ENCODE measurements around the gene TP53TG5. TPM values are rescaled to one million over a fixed set of nuclear protein-coding genes. Genes with fewer than 3 reads are reported as not detected.

The TP53TG5 gene
- total and polyA plus RNA-seq, 2 donors from 2014 or later: not detected

GRCh38 chr20:45395114-45395415 lies 16.9 kb upstream of the TP53TG5 start:
- FAIRE-seq (no peak), DNase-seq (no peak)
- Histone ChIP-seq H3K4me3 (ENCODE audit: low read length in 3 of 3) (no peak overlapping the region), H3K27ac (ENCODE audit: low read depth in 2 of 2, low read length in 2 of 2) (no peak overlapping the region), H3K27me3 (ENCODE audit: control insufficient read depth, insufficient read depth, low read length) (no peaks in the 10 kb centered on the region), H3K9me3 (ENCODE audit: control insufficient read depth in 2 of 3, insufficient read depth in 1 of 3, low read length in 3 of 3) (no peaks in the 10 kb centered on the region), H3K36me3 (ENCODE audit: control insufficient read depth in 2 of 3, insufficient read depth in 3 of 3, low read length in 3 of 3) (no peaks in the 10 kb centered on the region), H3K9ac (ENCODE audit: low read length in 3 of 3) (no peak overlapping the region), H3K4me1 (ENCODE audit: control insufficient read depth in 2 of 3, insufficient read depth in 2 of 3, low read depth in 1 of 3, low read length in 3 of 3) (no peaks in the 10 kb centered on the region)
- intact Hi-C loops (cut with DNase I): no loop called here
- no peak for TF ChIP-seq CTCF (IDR thresholded peaks at IDR 0.05; ENCODE audit: borderline replicate concordance, extremely low read depth, insufficient read depth)

GRCh38 chr20:45394221-45395113 lies 16.3 kb upstream of the TP53TG5 start:
- intact Hi-C loops (cut with DNase I): no loop called here
- no peak for TF ChIP-seq CTCF (IDR thresholded peaks at IDR 0.05; ENCODE audit: borderline replicate concordance, extremely low read depth, insufficient read depth)
- H3K27me3 ChIP-seq (ENCODE audit: control insufficient read depth, insufficient read depth, low read length): no peaks in the 10 kb centered on the region
- no peak overlapping the region for H3K9ac ChIP-seq (ENCODE audit: low read length in 3 of 3)
- no peak for FAIRE-seq
- H3K27ac ChIP-seq (ENCODE audit: low read depth in 2 of 2, low read length in 2 of 2): no peak overlapping the region
- no peaks in the 10 kb centered on the region for H3K36me3 ChIP-seq (ENCODE audit: control insufficient read depth in 2 of 3, insufficient read depth in 3 of 3, low read length in 3 of 3)
- H3K4me1 ChIP-seq (ENCODE audit: control insufficient read depth in 2 of 3, insufficient read depth in 2 of 3, low read depth in 1 of 3, low read length in 3 of 3): no peaks in the 10 kb centered on the region
- H3K9me3 ChIP-seq (ENCODE audit: control insufficient read depth in 2 of 3, insufficient read depth in 1 of 3, low read length in 3 of 3): no peaks in the 10 kb centered on the region
- H3K4me3 ChIP-seq (ENCODE audit: low read length in 3 of 3): no peak overlapping the region
- DNase-seq: no peak

GRCh38 chr20:45392733-45393132 lies 14.6 kb upstream of the TP53TG5 start:
- no peak overlapping the region for H3K9ac ChIP-seq (ENCODE audit: low read length in 3 of 3)
- H3K4me1 ChIP-seq (ENCODE audit: control insufficient read depth in 2 of 3, insufficient read depth in 2 of 3, low read depth in 1 of 3, low read length in 3 of 3): no peaks in the 10 kb centered on the region
- no peak overlapping the region for H3K27ac ChIP-seq (ENCODE audit: low read depth in 2 of 2, low read length in 2 of 2)
- H3K36me3 ChIP-seq (ENCODE audit: control insufficient read depth in 2 of 3, insufficient read depth in 3 of 3, low read length in 3 of 3): no peaks in the 10 kb centered on the region
- H3K4me3 ChIP-seq (ENCODE audit: low read length in 3 of 3): no peak overlapping the region
- FAIRE-seq: no peak
- H3K27me3 ChIP-seq (ENCODE audit: control insufficient read depth, insufficient read depth, low read length): no peaks in the 10 kb centered on the region
- intact Hi-C loops (cut with DNase I): no loop called here
- no peaks in the 10 kb centered on the region for H3K9me3 ChIP-seq (ENCODE audit: control insufficient read depth in 2 of 3, insufficient read depth in 1 of 3, low read length in 3 of 3)
- TF ChIP-seq CTCF (IDR thresholded peaks at IDR 0.05; ENCODE audit: borderline replicate concordance, extremely low read depth, insufficient read depth): no peak
- no peak for DNase-seq
